AG09309 (cell line): ENCODE measurements around the gene PLEKHG5.

Experiments used
- DNase-seq: peaks from one replicate; pipeline ENCODE4 v3.0.0-alpha.2; 2010; ENCODE audit warnings: low read depth
- H3K4me3 ChIP-seq: 2 replicates; pipeline ENCODE4 v1.5.1; 2011; ENCODE audit warnings: mild to moderate bottlenecking, low read depth, low read length, moderate library complexity; ENCODE audit not compliant: control insufficient read depth
- TF ChIP-seq, protein P1 (sequence below): IDR thresholded peaks from 2 replicates; pipeline ENCODE4 v1.5.1; 2011; ENCODE audit warnings: mild to moderate bottlenecking, low read depth, low read length, inconsistent platforms; ENCODE audit not compliant: insufficient read depth, control insufficient read depth; ENCODE audit errors: missing control alignments

PLEKHG5 gene

DNA sequence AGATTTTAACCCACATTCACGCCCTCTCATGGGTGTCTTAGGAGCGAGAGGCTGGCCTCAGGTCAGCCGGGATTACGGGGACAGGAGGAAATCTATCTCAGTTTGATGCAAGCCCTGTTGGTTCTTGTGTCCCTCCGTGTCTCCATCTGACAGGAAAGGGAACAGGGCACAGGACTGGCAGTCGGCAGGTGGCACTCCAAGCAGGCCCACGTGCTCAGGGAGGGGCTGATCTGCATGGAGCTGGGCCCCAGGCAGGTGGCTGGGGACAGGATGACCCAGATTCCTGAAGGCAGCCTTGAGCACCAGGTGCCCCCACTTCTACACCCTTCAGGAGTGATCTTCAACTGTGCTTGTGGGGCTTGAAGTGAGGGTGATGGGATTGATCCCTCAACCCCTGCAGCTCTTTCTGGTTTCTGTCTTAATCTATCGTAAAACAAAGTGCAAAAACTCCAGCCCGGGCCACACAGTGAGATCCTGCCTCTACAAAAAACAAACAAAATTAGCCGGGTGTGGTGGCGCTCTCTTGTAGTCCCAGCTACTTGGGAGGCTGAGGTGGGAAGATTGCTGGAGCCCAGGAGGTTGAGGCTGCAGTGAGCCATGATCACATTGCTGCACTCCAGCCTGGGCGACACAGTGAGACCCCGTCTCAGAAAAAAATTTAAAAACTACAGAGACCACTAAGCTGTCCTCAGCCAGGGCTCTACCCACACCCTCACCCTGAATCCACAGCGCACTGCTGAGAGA is 8.3 kb downstream of the PLEKHG5 start:
- TF ChIP-seq, protein P1, sequence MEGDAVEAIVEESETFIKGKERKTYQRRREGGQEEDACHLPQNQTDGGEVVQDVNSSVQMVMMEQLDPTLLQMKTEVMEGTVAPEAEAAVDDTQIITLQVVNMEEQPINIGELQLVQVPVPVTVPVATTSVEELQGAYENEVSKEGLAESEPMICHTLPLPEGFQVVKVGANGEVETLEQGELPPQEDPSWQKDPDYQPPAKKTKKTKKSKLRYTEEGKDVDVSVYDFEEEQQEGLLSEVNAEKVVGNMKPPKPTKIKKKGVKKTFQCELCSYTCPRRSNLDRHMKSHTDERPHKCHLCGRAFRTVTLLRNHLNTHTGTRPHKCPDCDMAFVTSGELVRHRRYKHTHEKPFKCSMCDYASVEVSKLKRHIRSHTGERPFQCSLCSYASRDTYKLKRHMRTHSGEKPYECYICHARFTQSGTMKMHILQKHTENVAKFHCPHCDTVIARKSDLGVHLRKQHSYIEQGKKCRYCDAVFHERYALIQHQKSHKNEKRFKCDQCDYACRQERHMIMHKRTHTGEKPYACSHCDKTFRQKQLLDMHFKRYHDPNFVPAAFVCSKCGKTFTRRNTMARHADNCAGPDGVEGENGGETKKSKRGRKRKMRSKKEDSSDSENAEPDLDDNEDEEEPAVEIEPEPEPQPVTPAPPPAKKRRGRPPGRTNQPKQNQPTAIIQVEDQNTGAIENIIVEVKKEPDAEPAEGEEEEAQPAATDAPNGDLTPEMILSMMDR: no peak
- DNase-seq: no peak

DNA sequence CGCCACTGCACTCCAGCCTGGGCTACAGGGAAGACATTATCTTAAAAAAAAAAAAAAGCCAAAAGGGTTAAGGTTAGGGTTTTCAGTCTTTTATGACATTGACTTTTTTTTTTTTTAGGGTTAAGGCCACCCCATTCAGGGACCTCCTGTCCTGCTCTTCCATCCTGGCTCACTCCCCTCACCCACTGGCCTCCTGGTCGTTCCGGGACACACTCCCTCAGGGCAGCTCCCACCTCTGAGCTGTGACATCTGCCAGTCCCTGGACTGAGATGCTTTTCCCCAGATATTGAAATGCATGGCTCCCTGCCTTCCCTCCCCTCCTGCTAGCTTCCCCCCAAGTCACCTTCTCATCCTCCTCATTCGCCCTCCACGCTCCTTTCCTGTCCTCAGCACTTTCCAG is 9.6 kb downstream of the PLEKHG5 start:
- TF ChIP-seq, protein P1: no peak
- DNase-seq: no peak
- H3K4me3 ChIP-seq: no peak overlapping the region

More for the DNA sequence above, 8.3 kb downstream of the PLEKHG5 start:
- H3K4me3 ChIP-seq: no peak overlapping the region

DNA sequence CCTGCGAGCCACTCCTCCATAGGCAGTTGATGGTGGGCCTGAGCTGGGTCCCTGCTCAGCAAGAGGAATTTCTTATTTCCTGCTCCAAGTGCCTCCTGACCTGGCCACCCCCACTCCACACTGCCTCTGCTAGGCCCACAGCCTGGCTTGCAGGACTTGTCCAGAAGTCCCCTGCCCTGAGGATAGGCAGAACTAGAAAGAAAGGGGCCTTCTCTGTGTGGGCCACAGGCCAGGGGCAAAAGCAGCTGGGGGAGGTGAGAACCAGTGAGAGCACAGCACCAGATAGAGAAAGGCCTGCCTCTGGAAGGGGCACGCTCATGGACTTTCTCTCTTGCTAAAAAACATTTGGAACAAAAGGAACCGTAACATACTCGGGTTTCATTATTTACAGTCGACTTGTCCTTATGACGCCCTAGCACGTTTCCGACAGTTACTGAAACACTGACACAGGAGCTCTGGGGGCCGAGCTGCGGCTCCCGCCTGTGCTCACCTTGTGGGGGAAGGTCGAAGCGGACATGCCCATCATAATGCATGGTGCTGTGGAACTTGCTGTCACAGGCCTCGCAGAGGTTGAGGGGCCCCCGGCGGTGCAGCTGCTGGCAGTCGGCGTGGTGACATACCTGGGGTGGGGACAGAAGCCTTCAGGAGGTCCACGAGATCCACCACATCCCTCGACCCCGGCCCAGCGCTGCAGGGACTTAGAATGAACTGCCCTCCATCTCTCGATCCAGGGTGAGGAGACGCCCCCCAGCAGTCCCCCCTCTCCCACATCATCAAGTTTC is 14.2 kb downstream of the PLEKHG5 start:
- no peak overlapping the region for H3K4me3 ChIP-seq
- TF ChIP-seq, protein P1: no peak
- DNase-seq: no peak

DNA sequence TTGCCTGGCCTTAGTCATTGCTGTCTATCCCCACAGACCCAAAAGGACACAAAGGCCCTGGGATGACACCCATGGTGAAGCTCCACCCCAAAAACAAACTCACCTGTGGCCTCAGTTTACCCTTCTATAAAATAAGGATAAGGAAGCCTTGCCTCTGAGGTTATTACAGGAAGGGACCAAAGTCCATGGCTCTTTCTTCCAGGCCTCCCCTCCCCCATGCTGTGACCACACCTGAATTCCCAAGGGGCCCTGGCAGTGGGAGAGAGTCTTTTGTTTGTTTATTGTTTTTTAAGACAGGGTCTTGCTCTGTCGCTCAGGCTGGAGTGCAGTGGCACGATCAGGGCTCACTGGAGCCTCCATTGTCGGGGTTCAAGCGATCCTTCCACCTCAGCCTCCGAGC is 15.0 kb downstream of the PLEKHG5 start:
- TF ChIP-seq, protein P1: no peak
- no peak for DNase-seq
- no peak overlapping the region for H3K4me3 ChIP-seq

GRCh38 chr1:6475381-6476133 is 15.9 kb downstream of the PLEKHG5 start:
- TF ChIP-seq, protein P1: peak; percentile 92
- no peak overlapping the region for H3K4me3 ChIP-seq
- DNase-seq: no peak

DNA sequence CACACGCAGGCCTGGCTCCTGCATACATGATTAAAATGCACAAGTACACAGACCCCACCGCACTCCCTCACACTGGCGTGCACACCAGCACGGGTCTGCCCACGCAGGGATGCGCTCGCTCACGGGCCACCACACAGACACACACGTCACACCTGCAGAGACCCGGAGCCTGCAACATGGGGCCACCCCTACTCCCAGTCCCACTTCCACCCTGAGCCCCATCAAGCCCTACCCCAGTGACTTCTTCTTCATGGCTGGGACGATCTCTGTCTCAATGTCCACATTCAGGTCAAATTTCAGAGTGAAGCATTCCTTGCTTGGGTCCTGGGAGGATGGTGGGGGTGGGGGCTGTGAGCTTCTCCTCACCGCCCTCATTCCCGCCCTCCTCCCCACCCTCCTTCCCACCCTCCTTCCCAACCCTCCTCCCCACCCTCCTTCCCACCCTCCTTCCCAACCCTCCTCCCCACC is 16.6 kb downstream of the PLEKHG5 start:
- H3K4me3 ChIP-seq: no peak overlapping the region
- TF ChIP-seq, protein P1: no peak
- DNase-seq: no peak
